HUES48 (cell line): ENCODE data around the gene MAP4.

Experiments used
- H3K27ac ChIP-seq: one replicate; pipeline ENCODE4 v1.7.0; 2013; ENCODE audit warnings: low read depth, low read length, inconsistent platforms
- H3K27me3 ChIP-seq: 2 replicates; pipeline ENCODE4 v1.6.1; 2013; ENCODE audit warnings: mild to moderate bottlenecking, low read length; ENCODE audit not compliant: control insufficient read depth, insufficient read depth
- H3K36me3 ChIP-seq: 2 replicates; pipeline ENCODE4 v1.6.1; 2013; ENCODE audit warnings: low read length; ENCODE audit not compliant: control insufficient read depth, insufficient read depth
- H3K4me1 ChIP-seq: 2 replicates; pipeline ENCODE4 v1.6.1; 2013; ENCODE audit warnings: mild to moderate bottlenecking, low read length; ENCODE audit not compliant: control insufficient read depth, insufficient read depth
- H3K4me3 ChIP-seq: 2 replicates; pipeline ENCODE4 v1.5.1; 2013; ENCODE audit warnings: mild to moderate bottlenecking, low read depth, low read length
- H3K9ac ChIP-seq: 2 replicates; pipeline ENCODE4 v1.6.1; 2013; ENCODE audit warnings: mild to moderate bottlenecking, low read depth, low read length, moderate library complexity
- H3K9me3 ChIP-seq: 2 replicates; pipeline ENCODE4 v1.6.1; 2013; ENCODE audit warnings: low read length; ENCODE audit not compliant: control insufficient read depth, insufficient read depth

The MAP4 gene

GRCh38 chr3:47964740-47965139, 51.5 kb downstream of the MAP4 start:
- H3K27ac ChIP-seq, result no peak overlapping the region
- H3K9me3 ChIP-seq, result no peaks in the 10 kb centered on the region
- no peak overlapping the region for H3K9ac ChIP-seq
- H3K4me1 ChIP-seq, result peaks cover 21% of the 10 kb centered on the region
- H3K4me3 ChIP-seq, result no peak overlapping the region
- H3K27me3 ChIP-seq, result no peaks in the 10 kb centered on the region
- no peaks in the 10 kb centered on the region for H3K36me3 ChIP-seq

- Histone ChIP-seq H3K27me3 (no peaks in the 10 kb centered on the region), H3K27ac (no peak overlapping the region), H3K9ac (no peak overlapping the region), H3K9me3 (no peaks in the 10 kb centered on the region), H3K4me3 (no peak overlapping the region), H3K36me3 (no peaks in the 10 kb centered on the region), H3K4me1 (peaks cover 21% of the 10 kb centered on the region)
Observed at GRCh38 chr3:47961815-47962606, 54.2 kb downstream of the MAP4 start.

GRCh38 chr3:47961036-47961435, 55.2 kb downstream of the MAP4 start:
- H3K27ac ChIP-seq, result no peak overlapping the region
- no peaks in the 10 kb centered on the region for H3K9me3 ChIP-seq
- no peaks in the 10 kb centered on the region for H3K36me3 ChIP-seq
- H3K4me1 ChIP-seq, result peaks cover 21% of the 10 kb centered on the region
- no peak overlapping the region for H3K4me3 ChIP-seq
- H3K27me3 ChIP-seq, result no peaks in the 10 kb centered on the region
- H3K9ac ChIP-seq, result no peak overlapping the region

- no peaks in the 10 kb centered on the region for H3K36me3 ChIP-seq
- no peaks in the 10 kb centered on the region; the same call in 1 of the 2 replicates for H3K9me3 ChIP-seq
- no peak overlapping the region for H3K4me3 ChIP-seq
- peaks cover 4% of the 10 kb centered on the region for H3K4me1 ChIP-seq
- H3K9ac ChIP-seq, result no peak overlapping the region
- H3K27me3 ChIP-seq, result no peaks in the 10 kb centered on the region
- no peak overlapping the region for H3K27ac ChIP-seq
Observed at GRCh38 chr3:47956521-47956920, 59.7 kb downstream of the MAP4 start.

DNA sequence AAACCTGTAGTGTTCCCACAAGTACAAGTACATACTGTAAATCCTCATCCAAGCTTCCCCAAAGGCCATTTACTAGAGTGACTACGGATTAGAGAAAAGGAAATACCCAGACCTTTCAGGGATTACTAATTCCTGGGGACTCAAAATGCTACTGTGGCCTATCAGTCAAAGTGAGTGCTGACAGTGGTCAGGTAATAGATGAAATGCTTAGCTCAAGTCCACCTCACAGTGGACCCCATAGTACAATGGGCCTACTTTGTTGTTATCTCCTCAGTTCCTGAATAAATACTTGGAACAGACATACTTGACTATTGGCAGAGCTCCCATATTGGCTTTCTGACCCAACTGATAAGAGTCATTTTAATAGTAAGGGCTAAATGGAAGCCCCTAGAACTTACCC, 61.6 kb downstream of the MAP4 start:
- Histone ChIP-seq H3K36me3 (no peaks in the 10 kb centered on the region), H3K27me3 (no peaks in the 10 kb centered on the region), H3K4me1 (no peaks in the 10 kb centered on the region), H3K27ac (no peak overlapping the region), H3K9me3 (no peaks in the 10 kb centered on the region; the same call in 1 of the 2 replicates), H3K4me3 (no peak overlapping the region), H3K9ac (no peak overlapping the region)

DNA sequence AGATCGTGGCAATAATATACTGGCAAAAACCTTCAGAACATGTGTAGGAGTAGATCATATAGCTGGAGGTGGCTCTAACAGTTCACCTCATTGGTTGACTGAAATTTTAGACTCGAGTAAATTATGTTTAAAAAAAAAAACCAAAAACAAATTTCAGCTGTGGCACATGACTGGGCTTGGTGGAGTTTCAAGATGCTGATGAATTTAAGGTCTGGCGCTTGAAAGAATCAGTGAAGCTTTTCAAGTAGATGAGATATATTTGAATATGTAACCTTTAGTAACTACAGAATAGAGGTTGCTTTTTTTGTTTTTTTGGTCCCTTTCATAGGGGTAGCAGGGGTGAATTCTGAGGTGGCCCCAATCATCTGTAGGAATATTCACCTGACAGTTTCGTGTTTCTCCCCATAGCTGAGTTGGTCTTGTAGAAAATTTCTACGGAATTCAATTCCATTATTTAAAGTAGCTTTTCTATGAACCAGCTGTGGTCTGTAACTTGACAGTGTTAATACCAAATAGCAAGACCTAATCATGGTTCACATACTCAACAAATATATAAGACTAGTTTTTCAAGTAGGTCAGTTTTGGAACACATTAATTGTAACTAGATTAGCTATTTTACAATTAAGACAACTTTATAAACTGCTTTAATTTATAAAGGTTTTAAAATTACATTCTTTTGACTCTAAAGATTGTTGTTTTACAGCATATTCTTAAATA, 65.6 kb downstream of the MAP4 start:
- Histone ChIP-seq H3K27ac (no peak overlapping the region), H3K9me3 (no peaks in the 10 kb centered on the region; the same call in 1 of the 2 replicates), H3K27me3 (no peaks in the 10 kb centered on the region), H3K4me3 (no peak overlapping the region), H3K9ac (no peak overlapping the region), H3K4me1 (no peaks in the 10 kb centered on the region), H3K36me3 (no peaks in the 10 kb centered on the region)

GRCh38 chr3:47949979-47950378, 66.2 kb downstream of the MAP4 start:
- no peaks in the 10 kb centered on the region for H3K27me3 ChIP-seq
- no peak overlapping the region for H3K27ac ChIP-seq
- H3K36me3 ChIP-seq, result no peaks in the 10 kb centered on the region
- no peak overlapping the region for H3K9ac ChIP-seq
- H3K4me1 ChIP-seq, result no peaks in the 10 kb centered on the region
- H3K4me3 ChIP-seq, result no peak overlapping the region
- H3K9me3 ChIP-seq, result no peaks in the 10 kb centered on the region; the same call in 1 of the 2 replicates

DNA sequence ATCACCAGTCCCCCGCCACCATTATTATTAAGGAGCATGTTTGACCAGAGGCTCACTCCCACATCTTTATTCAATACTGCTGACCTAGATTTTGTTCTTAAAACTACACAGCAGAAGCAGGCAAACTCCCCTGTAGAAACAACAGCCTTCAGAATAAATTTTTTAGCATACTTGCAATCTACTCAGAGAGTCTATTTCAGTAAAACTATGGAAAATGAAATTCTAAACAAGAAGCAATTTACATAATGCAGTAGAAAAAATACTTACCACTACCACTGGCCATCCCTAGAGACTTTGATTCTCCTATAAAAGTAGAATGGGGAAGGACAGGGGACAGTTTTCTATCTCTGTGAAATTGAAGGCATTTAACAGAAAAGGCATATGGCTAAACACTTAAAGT, 76.0 kb downstream of the MAP4 start:
- H3K27ac ChIP-seq, result no peak overlapping the region
- H3K9me3 ChIP-seq, result no peaks in the 10 kb centered on the region
- H3K4me1 ChIP-seq, result no peaks in the 10 kb centered on the region
- no peak overlapping the region for H3K4me3 ChIP-seq
- no peaks in the 10 kb centered on the region for H3K27me3 ChIP-seq
- H3K36me3 ChIP-seq, result no peaks in the 10 kb centered on the region
- no peak overlapping the region for H3K9ac ChIP-seq

DNA sequence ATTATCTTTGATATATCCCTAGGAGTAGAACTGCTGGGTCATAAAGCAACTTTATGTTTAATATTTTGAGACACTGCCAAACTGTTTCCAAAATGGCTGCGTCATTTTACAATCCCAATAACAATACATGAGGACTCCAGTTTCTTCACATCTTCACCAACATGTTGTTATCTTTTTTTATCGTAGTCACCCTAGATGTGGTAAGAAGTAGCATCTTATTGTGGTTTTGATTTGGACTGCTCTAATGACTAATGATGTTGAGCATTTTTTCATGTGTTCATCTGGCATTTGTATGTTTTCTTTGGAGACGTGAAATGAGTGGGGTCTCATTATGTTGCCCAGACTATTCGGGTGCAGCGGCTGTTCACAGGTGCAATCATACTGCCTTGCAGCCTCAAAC, 83.8 kb downstream of the MAP4 start:
- no peak overlapping the region for H3K27ac ChIP-seq
- H3K4me1 ChIP-seq, result no peaks in the 10 kb centered on the region
- H3K27me3 ChIP-seq, result no peaks in the 10 kb centered on the region
- no peaks in the 10 kb centered on the region for H3K9me3 ChIP-seq
- peaks cover 12% of the 10 kb centered on the region for H3K36me3 ChIP-seq
- no peak overlapping the region for H3K4me3 ChIP-seq
- H3K9ac ChIP-seq, result no peak overlapping the region

GRCh38 chr3:47930979-47931378, 85.2 kb downstream of the MAP4 start:
- no peaks in the 10 kb centered on the region for H3K27me3 ChIP-seq
- H3K27ac ChIP-seq, result no peak overlapping the region
- no peak overlapping the region for H3K4me3 ChIP-seq
- peaks cover 24% of the 10 kb centered on the region for H3K36me3 ChIP-seq
- H3K4me1 ChIP-seq, result no peaks in the 10 kb centered on the region
- H3K9me3 ChIP-seq, result no peaks in the 10 kb centered on the region
- no peak overlapping the region for H3K9ac ChIP-seq

- Histone ChIP-seq H3K4me1 (no peaks in the 10 kb centered on the region), H3K27ac (no peak overlapping the region), H3K4me3 (no peak overlapping the region), H3K9ac (no peak overlapping the region), H3K9me3 (no peaks in the 10 kb centered on the region), H3K36me3 (peaks cover 71% of the 10 kb centered on the region), H3K27me3 (no peaks in the 10 kb centered on the region)
Observed at GRCh38 chr3:47916696-47917095, 99.5 kb downstream of the MAP4 start.
